22Rv1 (cell line): ENCODE measurements around the gene TP53BP2.

Experiments
- ZFX ChIP-seq: fragments of 450-650 bp; IDR thresholded peaks from 2 replicates; pipeline ENCODE4 v1.6.1; 2017; ENCODE audit warnings: antibody characterized with exemption, borderline replicate concordance
- TF ChIP-seq, protein P1 (sequence below): fragments of 450-650 bp; IDR thresholded peaks from 2 replicates; pipeline ENCODE4 v1.5.1; 2017; ENCODE audit warnings: mild to moderate bottlenecking

- TF ChIP-seq, protein P1, sequence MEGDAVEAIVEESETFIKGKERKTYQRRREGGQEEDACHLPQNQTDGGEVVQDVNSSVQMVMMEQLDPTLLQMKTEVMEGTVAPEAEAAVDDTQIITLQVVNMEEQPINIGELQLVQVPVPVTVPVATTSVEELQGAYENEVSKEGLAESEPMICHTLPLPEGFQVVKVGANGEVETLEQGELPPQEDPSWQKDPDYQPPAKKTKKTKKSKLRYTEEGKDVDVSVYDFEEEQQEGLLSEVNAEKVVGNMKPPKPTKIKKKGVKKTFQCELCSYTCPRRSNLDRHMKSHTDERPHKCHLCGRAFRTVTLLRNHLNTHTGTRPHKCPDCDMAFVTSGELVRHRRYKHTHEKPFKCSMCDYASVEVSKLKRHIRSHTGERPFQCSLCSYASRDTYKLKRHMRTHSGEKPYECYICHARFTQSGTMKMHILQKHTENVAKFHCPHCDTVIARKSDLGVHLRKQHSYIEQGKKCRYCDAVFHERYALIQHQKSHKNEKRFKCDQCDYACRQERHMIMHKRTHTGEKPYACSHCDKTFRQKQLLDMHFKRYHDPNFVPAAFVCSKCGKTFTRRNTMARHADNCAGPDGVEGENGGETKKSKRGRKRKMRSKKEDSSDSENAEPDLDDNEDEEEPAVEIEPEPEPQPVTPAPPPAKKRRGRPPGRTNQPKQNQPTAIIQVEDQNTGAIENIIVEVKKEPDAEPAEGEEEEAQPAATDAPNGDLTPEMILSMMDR, result no peak
- TF ChIP-seq ZFX, result no peak
Observed at GRCh38 chr1:223796210-223796609, 49.5 kb downstream of the TP53BP2 start.
